ENCODE results near the gene GTPBP10.

DNA sequence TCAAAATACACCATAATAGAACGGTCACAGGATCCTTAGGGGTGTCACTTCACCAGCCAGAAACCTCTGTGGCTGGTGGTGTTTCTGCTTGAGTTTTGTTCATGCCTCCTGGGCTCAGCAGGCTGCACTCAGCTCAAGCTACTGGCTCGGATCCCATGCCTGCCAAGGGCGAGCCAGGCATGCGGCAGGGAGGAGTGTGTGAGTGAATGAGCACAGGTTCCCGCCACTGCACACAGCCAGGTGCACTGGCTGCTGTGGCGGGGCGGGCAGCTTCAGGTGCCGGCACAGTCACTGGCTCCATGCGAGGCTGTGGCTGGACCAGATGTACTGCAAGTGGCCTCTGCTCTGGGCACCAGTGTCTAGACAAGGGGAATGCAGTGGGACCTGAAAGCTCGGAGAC, 86.2 kb downstream of the GTPBP10 start:
- TF ChIP-seq CTCF (IDR thresholded peaks at IDR 0.05; ENCODE audit: poor library complexity) (no peak), EZH2 (IDR thresholded peaks at IDR 0.05; ENCODE audit: borderline replicate concordance) (no peak)

All from hepatocyte (in vitro differentiated cells).